Chondrocyte (in vitro differentiated cells): Measurements from ENCODE around the gene SLC22A23. TPM values are rescaled to one million over a fixed set of nuclear protein-coding genes. Genes with fewer than 3 reads are reported as not detected.

Source experiments
- DNase-seq: peaks from one replicate; pipeline ENCODE4 v3.0.0; 2021; ENCODE audit warnings: mixed read lengths, low spot score
- H3K27ac Mint-ChIP-seq: one replicate; pipeline ENCODE4 v1.8.0; 2021; ENCODE audit warnings: mild to moderate bottlenecking, moderate library complexity, mixed read lengths; ENCODE audit not compliant: unreplicated experiment
- H3K27me3 Mint-ChIP-seq: 2 replicates; pipeline ENCODE4 v1.8.0; 2021; ENCODE audit warnings: low read depth, mixed read lengths
- H3K36me3 Mint-ChIP-seq: 2 replicates; pipeline ENCODE4 v1.8.0; 2021; ENCODE audit warnings: low read depth, mixed read lengths
- H3K4me1 Mint-ChIP-seq: 2 replicates; pipeline ENCODE4 v1.8.0; 2021; ENCODE audit warnings: low read depth, mild to moderate bottlenecking, mixed read lengths
- H3K4me3 Mint-ChIP-seq: one replicate; pipeline ENCODE4 v1.8.0; 2021; ENCODE audit warnings: mild to moderate bottlenecking, moderate library complexity, mixed read lengths; ENCODE audit not compliant: unreplicated experiment
- H3K9me3 Mint-ChIP-seq: 2 replicates; pipeline ENCODE4 v1.8.0; 2021; ENCODE audit warnings: low read depth, mixed read lengths
- CTCF ChIP-seq: fragments of 200-600 bp; sonication (generic); IDR thresholded peaks from 2 replicates; pipeline ENCODE4 v1.5.0; 2021; ENCODE audit warnings: antibody characterized with exemption, mild to moderate bottlenecking, moderate library complexity
- long read RNA-seq: library from polyadenylated mRNA; stranded (forward); transcript quantifications from one replicate; pipeline ENCODE4 v2.0.0, GENCODE V29; 2021
- total RNA-seq: library from RNA; stranded (reverse); gene quantifications from 3 replicates; pipeline ENCODE4 v1.2.1, GENCODE V29; 2021

The SLC22A23 gene, protein sequence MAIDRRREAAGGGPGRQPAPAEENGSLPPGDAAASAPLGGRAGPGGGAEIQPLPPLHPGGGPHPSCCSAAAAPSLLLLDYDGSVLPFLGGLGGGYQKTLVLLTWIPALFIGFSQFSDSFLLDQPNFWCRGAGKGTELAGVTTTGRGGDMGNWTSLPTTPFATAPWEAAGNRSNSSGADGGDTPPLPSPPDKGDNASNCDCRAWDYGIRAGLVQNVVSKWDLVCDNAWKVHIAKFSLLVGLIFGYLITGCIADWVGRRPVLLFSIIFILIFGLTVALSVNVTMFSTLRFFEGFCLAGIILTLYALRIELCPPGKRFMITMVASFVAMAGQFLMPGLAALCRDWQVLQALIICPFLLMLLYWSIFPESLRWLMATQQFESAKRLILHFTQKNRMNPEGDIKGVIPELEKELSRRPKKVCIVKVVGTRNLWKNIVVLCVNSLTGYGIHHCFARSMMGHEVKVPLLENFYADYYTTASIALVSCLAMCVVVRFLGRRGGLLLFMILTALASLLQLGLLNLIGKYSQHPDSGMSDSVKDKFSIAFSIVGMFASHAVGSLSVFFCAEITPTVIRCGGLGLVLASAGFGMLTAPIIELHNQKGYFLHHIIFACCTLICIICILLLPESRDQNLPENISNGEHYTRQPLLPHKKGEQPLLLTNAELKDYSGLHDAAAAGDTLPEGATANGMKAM
- total RNA-seq = 10.9 to 36.4 TPM (median 35.8 TPM) in 3 replicates
- long read RNA-seq, full-length matches to known transcripts = 22 of 33 reads
- long read RNA-seq, partial matches to known transcripts = 1 of 33 reads
- long read RNA-seq, other reads (novel, unspliced or antisense) = 10 of 33 reads

- no peak for DNase-seq
- H3K4me3 Mint-ChIP-seq = peak within 1 kb of the TSS; percentile 71
- H3K4me1 Mint-ChIP-seq = peaks cover 11% of the 10 kb centered on the region
- H3K27ac Mint-ChIP-seq = peak within 1 kb of the TSS; percentile 72
- peak; percentile 89 for TF ChIP-seq CTCF
- no peaks in the 10 kb centered on the region for H3K9me3 Mint-ChIP-seq
- H3K27me3 Mint-ChIP-seq = no peaks in the 10 kb centered on the region
- no peaks in the 10 kb centered on the region for H3K36me3 Mint-ChIP-seq
Measured at GRCh38 chr6:3456898-3457709, at the start of gene SLC22A23. SLC22A23 (minus strand) TSS chr6:3457050; CDS start chr6:3456559, 491 bp downstream.

DNA sequence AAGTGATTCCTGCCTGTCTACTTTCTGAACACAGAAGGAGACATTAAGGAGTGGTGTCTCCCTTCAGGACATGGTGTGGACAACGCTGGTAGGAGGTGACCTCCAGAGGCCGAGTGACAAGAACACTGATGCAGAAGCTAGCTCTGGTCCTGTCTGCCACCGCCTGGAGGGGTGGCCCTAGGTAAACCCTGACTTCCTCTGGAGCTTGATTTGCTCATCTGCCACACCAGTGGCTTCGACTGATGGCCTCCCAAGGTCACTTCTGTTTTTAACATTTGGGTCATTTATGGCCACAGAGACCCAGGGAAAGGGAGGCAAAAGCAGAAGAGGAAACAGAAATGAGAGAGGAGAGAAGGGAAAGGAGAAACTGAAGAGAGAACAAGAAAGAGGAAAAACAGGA lies 49.4 kb upstream of the SLC22A23 start:
- Mint-ChIP-seq H3K27me3 (no peaks in the 10 kb centered on the region), H3K4me3 (no peak overlapping the region), H3K27ac (no peak overlapping the region), H3K4me1 (peaks cover 5% of the 10 kb centered on the region), H3K9me3 (peaks cover 3% of the 10 kb centered on the region), H3K36me3 (no peaks in the 10 kb centered on the region)
- TF ChIP-seq CTCF = no peak
- DNase-seq = no peak

DNA sequence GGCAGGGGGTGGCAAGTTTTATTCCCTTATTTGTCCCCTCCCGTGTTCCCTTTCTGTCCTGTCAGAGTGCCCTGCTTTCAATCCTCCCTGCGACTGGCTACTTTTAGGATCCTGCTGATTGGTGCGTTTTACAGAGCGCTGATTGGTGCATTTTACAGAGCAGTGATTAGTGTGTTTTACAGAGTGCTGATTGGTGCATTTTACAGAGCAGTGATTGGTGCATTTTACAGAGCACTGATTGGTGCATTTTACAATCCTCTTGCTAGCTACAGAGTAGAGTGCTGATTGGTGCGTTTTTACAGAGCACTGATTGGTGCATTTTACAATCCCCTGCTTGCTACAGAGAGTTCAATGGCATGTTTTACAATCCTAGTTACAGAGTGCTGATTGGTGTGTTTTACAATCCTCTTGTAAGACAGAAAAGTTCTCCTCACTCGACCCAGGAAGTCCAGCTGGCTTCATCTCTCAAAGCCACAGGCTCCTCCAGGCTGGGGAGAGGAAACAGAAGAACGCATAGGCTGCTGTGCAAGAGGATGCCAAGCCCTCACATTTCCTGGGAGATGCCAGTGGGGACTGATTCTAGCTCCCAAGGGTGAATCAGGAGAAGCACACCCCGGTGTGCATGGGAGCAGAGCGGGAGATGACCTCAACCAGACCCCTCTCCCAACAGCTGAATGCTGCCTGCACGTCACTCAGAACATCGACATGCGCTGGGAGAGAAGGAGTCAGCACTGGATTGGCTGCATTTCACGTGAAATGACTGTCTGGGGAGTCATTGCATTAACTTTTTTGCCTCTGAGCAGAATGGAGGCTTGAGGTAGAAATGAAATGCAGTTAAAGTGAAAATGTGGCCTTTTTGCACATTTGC lies 48.3 kb upstream of the SLC22A23 start:
- no peak for DNase-seq
- Mint-ChIP-seq H3K9me3 (peaks cover 3% of the 10 kb centered on the region), H3K4me3 (no peak overlapping the region)

DNA sequence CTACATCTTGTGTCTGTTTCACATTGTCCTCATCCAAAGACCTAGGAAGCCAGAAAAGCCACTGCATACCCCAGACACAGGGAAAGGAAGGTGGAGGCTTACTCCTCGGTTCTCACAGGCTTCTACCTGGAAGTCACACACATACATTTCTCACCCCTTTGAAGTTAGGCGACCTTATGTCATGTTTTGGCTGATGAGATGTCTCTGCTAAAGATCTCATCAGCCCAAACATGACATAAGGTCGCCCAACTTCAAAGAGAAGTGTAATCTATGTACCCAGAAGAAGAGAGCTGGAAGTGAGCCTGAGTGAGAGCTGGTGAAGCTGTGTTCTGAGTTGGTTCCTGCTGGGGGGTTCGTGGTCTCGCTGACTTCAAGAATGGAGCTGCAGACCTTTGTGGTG lies 47.5 kb upstream of the SLC22A23 start:
- H3K9me3 Mint-ChIP-seq = peaks cover 3% of the 10 kb centered on the region
- no peaks in the 10 kb centered on the region for H3K36me3 Mint-ChIP-seq
- H3K27me3 Mint-ChIP-seq = no peaks in the 10 kb centered on the region
- TF ChIP-seq CTCF = no peak
- peaks cover 17% of the 10 kb centered on the region for H3K4me1 Mint-ChIP-seq
- no peak overlapping the region for H3K27ac Mint-ChIP-seq
- DNase-seq = no peak
- H3K4me3 Mint-ChIP-seq = no peak overlapping the region

More for the DNA sequence above, 48.3 kb upstream of the SLC22A23 start:
- TF ChIP-seq CTCF = no peak
- Mint-ChIP-seq H3K4me1 (peaks cover 14% of the 10 kb centered on the region), H3K36me3 (no peaks in the 10 kb centered on the region), H3K27me3 (no peaks in the 10 kb centered on the region), H3K27ac (no peak overlapping the region)
